ENCODE data around the gene PIP5K1B. TPM values are rescaled to one million over a fixed set of nuclear protein-coding genes. Genes with fewer than 3 reads are reported as not detected.
A peak's percentile ranks its signal among the peaks of the same experiment; 100 is the strongest.
"Not testable (repeated sequence)": the region's sequence is repeated elsewhere in the genome, so short reads cannot be mapped to it uniquely, and the experiment has no call there.

PIP5K1B gene
- polyA plus RNA-seq, 10 donors = 1.1 to 2.2 (median 1.5) TPM

DNA sequence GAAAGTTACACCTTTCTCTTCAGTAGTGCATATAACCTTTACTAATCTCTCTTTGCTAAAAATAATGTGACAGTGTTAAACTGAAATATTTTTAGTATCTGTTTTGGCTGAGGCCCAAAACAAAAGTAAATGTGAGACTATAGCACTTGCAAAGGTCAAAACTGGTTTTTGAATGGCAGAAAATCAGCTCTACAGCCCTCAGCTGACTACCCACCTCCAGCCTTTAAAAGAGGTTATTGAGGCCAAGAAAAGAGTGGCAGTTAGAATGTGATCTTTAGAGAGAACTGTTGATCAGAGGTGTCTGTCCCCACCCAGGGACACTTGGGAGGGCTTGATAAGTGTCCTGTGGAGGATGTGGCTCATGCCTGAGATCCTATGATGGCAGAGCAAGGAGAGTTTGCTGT is 278.0 kb downstream of the PIP5K1B start:
- DNase-seq = no peak

- DNase-seq = no peak
Measured at GRCh38 chr9:68983522-68984424, 278.7 kb downstream of the PIP5K1B start.

DNA sequence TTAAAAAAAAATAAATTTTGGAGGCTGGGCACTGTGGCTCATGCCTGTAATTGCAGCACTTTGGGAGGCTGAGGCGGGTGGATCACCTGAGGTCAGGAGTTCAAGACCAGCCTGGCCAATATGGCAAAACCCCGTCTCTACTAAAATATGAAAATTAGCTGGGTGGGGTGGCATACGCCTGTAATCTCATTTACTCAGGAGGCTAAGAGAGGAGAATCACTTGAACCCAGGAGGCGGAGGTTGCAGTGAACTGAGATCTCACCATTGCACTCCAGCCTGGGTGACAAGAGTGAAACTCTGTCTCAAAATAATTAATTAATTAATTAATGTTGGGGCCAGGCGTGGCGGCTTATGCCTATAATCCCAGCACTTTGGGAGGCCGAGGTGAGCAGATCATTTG is 281.9 kb downstream of the PIP5K1B start:
- not testable (repeated sequence) for DNase-seq

- DNase-seq = no peak
Measured at GRCh38 chr9:68991457-68991856, 286.4 kb downstream of the PIP5K1B start.

- no peak for DNase-seq
Measured at GRCh38 chr9:68995776-68996175, 290.7 kb downstream of the PIP5K1B start.

DNA sequence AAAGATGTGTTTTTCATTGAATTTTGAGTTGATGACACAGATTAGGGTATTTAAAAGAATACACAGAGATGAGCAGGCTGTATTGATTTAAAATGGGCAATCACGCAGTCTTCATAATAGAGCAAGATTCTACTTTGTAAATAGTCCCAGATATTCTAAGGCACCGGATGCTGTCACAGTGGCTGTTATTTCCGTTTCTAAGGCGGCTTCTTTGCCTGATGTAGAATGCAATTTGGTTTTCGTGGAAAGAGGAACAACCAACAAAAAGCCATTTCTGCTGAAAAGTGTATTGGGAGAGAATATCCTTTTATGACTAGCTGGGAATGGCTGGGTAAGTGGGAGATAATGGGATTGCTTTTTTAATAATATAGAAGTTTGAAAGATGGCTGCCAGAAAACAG is 291.4 kb downstream of the PIP5K1B start:
- no peak for DNase-seq

- DNase-seq = no peak
Measured at GRCh38 chr9:68997666-68998065, 292.6 kb downstream of the PIP5K1B start.

GRCh38 chr9:68998385-68998784 is 293.3 kb downstream of the PIP5K1B start:
- DNase-seq = no peak

- DNase-seq = no peak
Measured at GRCh38 chr9:68998812-68999211, 293.8 kb downstream of the PIP5K1B start.

DNA sequence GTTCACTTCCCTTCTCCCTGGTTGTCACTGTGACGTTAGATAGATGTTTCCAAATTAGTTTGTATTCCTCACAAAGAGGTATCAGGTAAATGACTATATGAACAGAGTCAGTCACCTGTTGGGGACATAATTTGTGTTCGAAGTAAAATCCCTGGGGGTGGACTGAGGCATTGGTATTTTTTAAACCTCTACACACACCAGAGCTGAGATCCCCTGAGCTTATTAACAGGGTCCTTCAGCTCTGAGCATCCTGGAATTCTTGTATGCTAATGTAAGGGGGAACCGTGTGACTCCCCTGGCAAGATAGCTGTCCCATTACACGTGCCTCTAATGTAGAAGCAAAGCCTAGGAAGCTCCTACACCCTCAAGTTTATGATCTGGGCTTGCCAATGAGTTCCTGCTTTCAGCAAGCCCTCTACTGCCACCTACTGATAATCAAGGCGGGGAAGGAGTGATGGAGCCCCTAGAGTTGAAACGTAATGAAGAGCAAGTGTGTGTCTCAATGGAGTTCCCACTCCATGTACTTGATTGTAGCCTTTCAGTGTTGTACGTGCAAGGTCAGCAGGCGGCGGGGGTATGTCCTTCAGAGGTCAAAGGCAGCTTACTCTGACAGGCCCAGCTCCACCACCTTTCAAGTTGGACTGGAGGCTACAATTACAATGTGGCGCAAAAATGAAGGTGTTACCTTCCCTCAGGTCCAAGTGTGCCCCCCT is 294.5 kb downstream of the PIP5K1B start:
- peak; percentile 32 to 77 (median 68) for DNase-seq

GRCh38 chr9:69001921-69002320 is 296.9 kb downstream of the PIP5K1B start:
- DNase-seq = no peak

GRCh38 chr9:69003051-69003450 is 298.0 kb downstream of the PIP5K1B start:
- no peak for DNase-seq

- DNase-seq = peak in 1 of 3 donors; percentile 16
Measured at GRCh38 chr9:69004836-69005235, 299.8 kb downstream of the PIP5K1B start.

DNA sequence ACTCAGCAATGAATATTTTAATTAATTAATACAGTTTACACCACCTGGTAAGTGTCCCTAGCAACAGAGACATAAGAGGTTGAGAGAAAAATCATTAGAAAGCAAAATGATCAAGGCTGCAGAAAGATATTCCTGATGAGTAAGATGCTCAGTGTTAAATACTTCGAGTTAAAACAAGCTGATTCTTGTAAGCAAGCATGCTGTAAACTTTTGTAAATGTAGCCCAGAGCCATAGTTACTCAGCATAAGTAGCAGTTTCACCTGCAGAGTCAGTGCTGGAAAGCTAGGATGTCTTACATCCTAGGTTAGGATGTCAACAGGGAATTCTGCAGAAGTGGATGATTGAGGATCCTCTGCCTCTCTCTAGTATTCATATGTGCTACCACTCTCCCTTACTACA is 304.7 kb downstream of the PIP5K1B start:
- DNase-seq = no peak

- DNase-seq = no peak
Measured at GRCh38 chr9:69012696-69013381, 307.8 kb downstream of the PIP5K1B start.

DNA sequence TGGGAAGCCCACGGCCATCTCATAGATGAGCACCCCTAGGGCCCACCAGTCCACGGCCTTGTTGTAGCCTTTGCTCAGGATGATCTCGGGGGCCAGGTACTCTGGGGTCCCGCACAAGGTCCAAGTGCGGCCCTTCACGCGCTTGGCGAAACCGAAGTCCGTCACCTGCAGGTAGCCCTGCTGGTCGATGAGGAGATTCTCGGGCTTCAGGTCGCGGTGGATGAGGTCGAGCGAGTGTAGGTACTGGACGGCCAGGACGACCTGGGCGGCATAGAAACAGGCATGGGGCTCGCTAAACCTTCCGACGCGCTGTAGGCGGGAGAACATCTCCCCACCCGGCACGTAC is 308.3 kb downstream of the PIP5K1B start:
- no peak for DNase-seq

DNA sequence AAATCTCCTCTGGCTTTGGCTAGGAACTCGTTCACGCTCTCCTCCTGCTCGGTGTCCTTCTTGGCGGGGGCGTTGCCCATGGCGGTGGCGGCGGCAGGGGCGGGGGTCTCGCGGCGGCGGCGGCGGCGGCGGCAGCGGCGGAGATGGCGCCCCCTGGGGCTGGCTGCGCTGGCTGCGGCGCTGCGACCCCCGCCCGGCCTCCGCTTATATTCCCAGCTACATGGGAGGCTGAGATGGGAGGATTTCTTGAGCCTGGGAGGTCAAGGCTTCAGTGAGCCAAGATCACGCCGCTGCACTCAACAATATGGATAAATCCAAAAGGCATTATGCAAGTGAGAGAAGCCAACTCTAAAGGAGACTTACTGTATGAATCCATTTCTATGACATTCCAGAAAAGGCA is 309.0 kb downstream of the PIP5K1B start, which contains the start of gene PRKACG:
Gene PRKACG (minus strand): TSS at position 101 of the 400 bp plus-strand sequence. CDS start 21 bp downstream, at position 80.
- DNase-seq = no peak

GRCh38 chr9:69016191-69017096 is 311.4 kb downstream of the PIP5K1B start:
- DNase-seq = no peak

DNA sequence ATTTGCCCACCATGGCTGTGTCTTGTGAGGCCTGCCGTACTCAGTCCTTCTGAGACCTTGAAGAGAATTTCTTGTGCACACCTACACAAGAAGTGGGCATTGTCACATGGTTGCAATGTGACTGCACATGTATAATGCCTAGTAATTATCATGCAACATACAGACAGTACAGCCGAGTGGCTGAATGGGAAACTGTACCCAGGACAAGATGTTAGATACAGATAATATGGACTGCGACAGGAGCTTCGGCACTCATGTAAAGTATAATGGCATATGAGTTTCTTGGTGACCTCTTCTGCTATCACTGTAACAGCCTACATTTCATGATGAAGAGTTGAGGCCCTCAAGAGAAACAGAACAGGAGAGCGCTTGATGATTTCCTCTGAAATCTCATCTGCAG is 313.7 kb downstream of the PIP5K1B start:
- no peak for DNase-seq

- no peak for DNase-seq
Measured at GRCh38 chr9:69019808-69020207, 314.8 kb downstream of the PIP5K1B start.

Measured in muscle of back (tissue), 11 donors.